ENCODE data around the gene DOCK10. TPM values are rescaled to one million over a fixed set of nuclear protein-coding genes. Genes with fewer than 3 reads are reported as not detected.

Gene DOCK10
- total and polyA plus RNA-seq, 7 donors = 3.0 to 11.4 (median 5.4) TPM

- Histone ChIP-seq H3K36me3 (no peaks in the 10 kb centered on the region), H3K4me3 (no peak overlapping the region), H3K27me3 (no peaks in the 10 kb centered on the region), H3K9me3 (no peaks in the 10 kb centered on the region), H3K4me1 (no peaks in the 10 kb centered on the region), H3K27ac (no peak overlapping the region)
- no peak for TF ChIP-seq POLR2AphosphoS5 (IDR thresholded peaks at IDR 0.05)
- intact Hi-C loops (cut with DNase I) = no loop called here
- DNase-seq = no peak
- WGBS, 2 donors = 85 to 94% methylated on average over 6 of the region's 6 CpGs
Observed at GRCh38 chr2:224769489-224769888, 272.8 kb downstream of the DOCK10 start.

- intact Hi-C loops (cut with DNase I) = no loop called here
- Histone ChIP-seq H3K27me3 (no peaks in the 10 kb centered on the region), H3K9me3 (no peaks in the 10 kb centered on the region), H3K4me1 (no peaks in the 10 kb centered on the region), H3K27ac (no peak overlapping the region), H3K36me3 (no peaks in the 10 kb centered on the region), H3K4me3 (no peak overlapping the region)
- 81 to 94% methylated on average over 2 of the region's 2 CpGs for WGBS, 2 donors
- no peak for DNase-seq
- TF ChIP-seq POLR2AphosphoS5 (IDR thresholded peaks at IDR 0.05) = no peak
- TF ChIP-seq CTCF (IDR thresholded peaks at IDR 0.05) = no peak
- no peak for TF ChIP-seq EP300 (IDR thresholded peaks at IDR 0.05)
- no peak for TF ChIP-seq POLR2A (IDR thresholded peaks at IDR 0.05)
Observed at GRCh38 chr2:224764565-224765236, 277.6 kb downstream of the DOCK10 start.

GRCh38 chr2:224757934-224758548 lies 284.2 kb downstream of the DOCK10 start:
- Histone ChIP-seq H3K4me3 (no peak overlapping the region), H3K9me3 (no peaks in the 10 kb centered on the region), H3K27ac (no peak overlapping the region), H3K36me3 (no peaks in the 10 kb centered on the region), H3K27me3 (no peaks in the 10 kb centered on the region), H3K4me1 (no peaks in the 10 kb centered on the region)
- WGBS, 2 donors = 93 to 94% methylated on average over 3 of the region's 3 CpGs
- DNase-seq = no peak
- no peak for TF ChIP-seq EP300 (IDR thresholded peaks at IDR 0.05)
- no peak for TF ChIP-seq CTCF (IDR thresholded peaks at IDR 0.05)
- TF ChIP-seq POLR2AphosphoS5 (IDR thresholded peaks at IDR 0.05) = no peak
- TF ChIP-seq POLR2A (IDR thresholded peaks at IDR 0.05) = no peak
- intact Hi-C loops (cut with DNase I) = no loop called here

- DNase-seq = no peak
- intact Hi-C loops (cut with DNase I) = no loop called here
- Histone ChIP-seq H3K4me3 (no peak overlapping the region), H3K4me1 (no peaks in the 10 kb centered on the region), H3K9me3 (no peaks in the 10 kb centered on the region), H3K27me3 (no peaks in the 10 kb centered on the region), H3K27ac (no peak overlapping the region), H3K36me3 (no peaks in the 10 kb centered on the region)
- WGBS, 2 donors = 65 to 75% methylated on average over 1 of the region's 1 CpG
- TF ChIP-seq POLR2A (IDR thresholded peaks at IDR 0.05) = no peak
- TF ChIP-seq POLR2AphosphoS5 (IDR thresholded peaks at IDR 0.05) = peak in 1 of 4 donors; percentile 14
- TF ChIP-seq EP300 (IDR thresholded peaks at IDR 0.05) = no peak
Observed at GRCh38 chr2:224753743-224754540, 288.3 kb downstream of the DOCK10 start.

- DNase-seq = no peak
- Histone ChIP-seq H3K27ac (no peak overlapping the region), H3K27me3 (no peaks in the 10 kb centered on the region), H3K4me1 (no peaks in the 10 kb centered on the region), H3K4me3 (no peak overlapping the region), H3K36me3 (no peaks in the 10 kb centered on the region), H3K9me3 (no peaks in the 10 kb centered on the region)
- TF ChIP-seq POLR2AphosphoS5 (IDR thresholded peaks at IDR 0.05) = no peak
- TF ChIP-seq CTCF (IDR thresholded peaks at IDR 0.05) = no peak
- no peak for TF ChIP-seq EP300 (IDR thresholded peaks at IDR 0.05)
- no peak for TF ChIP-seq POLR2A (IDR thresholded peaks at IDR 0.05)
- intact Hi-C loops (cut with DNase I) = no loop called here
- WGBS, 2 donors = 74 to 81% methylated on average over 5 of the region's 5 CpGs
Observed at GRCh38 chr2:224751996-224752698, 290.1 kb downstream of the DOCK10 start.

Data from sigmoid colon (tissue), 7 donors.